ENCODE data around the gene MBNL2. TPM values are rescaled to one million over a fixed set of nuclear protein-coding genes. Genes with fewer than 3 reads are reported as not detected.
A peak's percentile ranks its signal among the peaks of the same experiment; 100 is the strongest.

The MBNL2 gene
- total and polyA plus RNA-seq, 2 of the 13 experiments (the other 11 are each of a cell fraction or from before 2014, with no cell fraction given), result 30.8 to 59.0 TPM

GRCh38 chr13:97274829-97275649 lies 52.9 kb downstream of the MBNL2 start (continued):
- TF ChIP-seq MIXL1 (CRISPR knock-in tag; IDR thresholded peaks at IDR 0.05) (peak; percentile 94), RXRA (CRISPR knock-in tag; IDR thresholded peaks at IDR 0.05) (no peak), FOXM1 (CRISPR knock-in tag; IDR thresholded peaks at IDR 0.05) (no peak), SOX13 (IDR thresholded peaks at IDR 0.05) (no peak), SOX13 (CRISPR knock-in tag; conservative IDR thresholded peaks at IDR 0.05 in 1 of 2, IDR thresholded peaks at IDR 0.05 in 1 of 2) (peak in 1 of 2 experiments; percentile 76; a peak in 2 of 4 replicates), ZNF33B (CRISPR knock-in tag; IDR thresholded peaks at IDR 0.05) (no peak), ZNF629 (CRISPR knock-in tag; conservative IDR thresholded peaks at IDR 0.05) (no peak), MBNL3 (CRISPR knock-in tag; conservative IDR thresholded peaks at IDR 0.05) (no peak), E2F2 (CRISPR knock-in tag; IDR thresholded peaks at IDR 0.05; ENCODE audit: borderline replicate concordance) (no peak), PTBP1 (IDR thresholded peaks at IDR 0.05; ENCODE audit: low read depth, low read length, poor library complexity, severe bottlenecking) (no peak), ESRRA (CRISPR knock-in tag; IDR thresholded peaks at IDR 0.05; ENCODE audit: low read depth) (no peak), THAP7 (CRISPR knock-in tag; IDR thresholded peaks at IDR 0.05) (no peak), HHEX (CRISPR knock-in tag; IDR thresholded peaks at IDR 0.05) (no peak), SIN3B (IDR thresholded peaks at IDR 0.05; ENCODE audit: low read length) (no peak), ZNF274 (CRISPR knock-in tag; IDR thresholded peaks at IDR 0.05) (no peak), RFXANK (CRISPR knock-in tag; IDR thresholded peaks at IDR 0.05) (no peak; the same call in 1 of the 2 replicates), CCDC6 (CRISPR knock-in tag; IDR thresholded peaks at IDR 0.05) (no peak), ZFX (CRISPR knock-in tag; IDR thresholded peaks at IDR 0.05; ENCODE audit: low read depth) (no peak), KMT2A (CRISPR knock-in tag; IDR thresholded peaks at IDR 0.05) (no peak), ZNF569 (CRISPR knock-in tag; IDR thresholded peaks at IDR 0.05; ENCODE audit: borderline replicate concordance) (no peak), EHMT2 (IDR thresholded peaks at IDR 0.05; ENCODE audit: borderline replicate concordance, low read depth, low read length) (no peak), KAT2B (IDR thresholded peaks at IDR 0.05; ENCODE audit: borderline replicate concordance, low read depth, low read length) (no peak), CAMTA2 (CRISPR knock-in tag; IDR thresholded peaks at IDR 0.05; ENCODE audit: borderline replicate concordance) (no peak), ZNF740 (CRISPR knock-in tag; IDR thresholded peaks at IDR 0.05) (no peak), ZSCAN21 (CRISPR knock-in tag; IDR thresholded peaks at IDR 0.05; ENCODE audit: borderline replicate concordance) (no peak), TEAD3 (CRISPR knock-in tag; optimal IDR thresholded peaks at IDR 0.05; ENCODE audit: borderline replicate concordance) (peak; percentile 92), ATF6 (CRISPR knock-in tag; conservative IDR thresholded peaks at IDR 0.05) (no peak), ZNF33A (CRISPR knock-in tag; IDR thresholded peaks at IDR 0.05; ENCODE audit: borderline replicate concordance) (no peak), TBX2 (CRISPR knock-in tag; IDR thresholded peaks at IDR 0.05; ENCODE audit: borderline replicate concordance) (no peak)
